ENCODE measurements around the gene RPUSD4. TPM values are rescaled to one million over a fixed set of nuclear protein-coding genes. Genes with fewer than 3 reads are reported as not detected.

Gene RPUSD4, protein sequence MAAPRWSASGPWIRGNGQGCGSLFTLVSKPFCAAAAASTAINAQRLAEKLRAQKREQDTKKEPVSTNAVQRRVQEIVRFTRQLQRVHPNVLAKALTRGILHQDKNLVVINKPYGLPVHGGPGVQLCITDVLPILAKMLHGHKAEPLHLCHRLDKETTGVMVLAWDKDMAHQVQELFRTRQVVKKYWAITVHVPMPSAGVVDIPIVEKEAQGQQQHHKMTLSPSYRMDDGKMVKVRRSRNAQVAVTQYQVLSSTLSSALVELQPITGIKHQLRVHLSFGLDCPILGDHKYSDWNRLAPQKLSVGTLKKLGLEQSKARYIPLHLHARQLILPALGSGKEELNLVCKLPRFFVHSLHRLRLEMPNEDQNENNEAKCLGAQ
- 36.2 and 36.8 TPM in 2 replicates for total RNA-seq

DNA sequence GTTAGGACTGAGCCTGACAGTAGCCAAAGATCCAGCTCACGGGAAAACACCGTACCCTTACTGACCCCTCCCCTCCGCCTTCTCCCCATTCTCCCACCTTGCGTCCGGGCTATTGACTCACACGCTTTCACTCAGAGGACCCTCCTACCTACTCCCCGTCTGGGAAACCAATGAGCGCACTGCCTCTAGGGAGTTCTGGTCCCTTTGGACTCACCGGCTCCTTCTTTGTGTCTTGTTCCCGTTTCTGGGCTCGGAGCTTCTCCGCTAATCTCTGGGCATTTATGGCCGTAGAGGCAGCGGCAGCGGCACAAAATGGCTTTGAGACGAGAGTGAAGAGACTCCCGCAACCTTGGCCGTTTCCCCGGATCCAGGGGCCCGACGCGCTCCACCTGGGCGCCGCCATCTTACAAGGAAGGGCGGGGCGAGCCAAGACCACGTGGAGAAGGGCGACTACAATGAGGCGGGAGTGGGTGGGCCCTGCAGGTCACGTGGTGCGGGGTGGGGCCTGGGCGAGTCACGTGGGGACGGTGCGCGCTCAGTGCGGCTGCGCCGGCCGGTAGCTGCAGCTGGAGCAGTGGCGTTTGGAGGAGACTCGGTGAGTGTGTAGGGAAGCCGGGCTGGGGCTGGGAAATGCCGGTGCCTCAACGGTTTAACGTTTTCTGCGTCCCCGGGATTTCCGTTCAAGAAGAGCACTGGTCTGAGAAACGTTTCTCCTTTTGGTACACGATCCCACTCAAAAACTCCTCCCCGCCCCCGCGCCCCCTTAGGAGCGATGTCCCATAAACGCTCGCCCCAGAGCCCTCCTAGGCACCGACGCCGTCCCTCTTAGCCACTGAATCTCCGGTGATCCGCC lies at the start of gene RPUSD4, which contains the start of gene FAM118B:
TSS of gene RPUSD4 (minus strand) at position 415 of the 853 bp plus-strand sequence. CDS start at position 403, 12 bp downstream.
TSS of gene FAM118B (plus strand) at position 547 of the 853 bp plus-strand sequence. CDS start 23,220 bp downstream, outside the sequence.
- peak within 1 kb of the TSS; percentile 99 for H2AFZ ChIP-seq (ENCODE audit: low read length)
- H3K4me2 ChIP-seq (ENCODE audit: insufficient read depth, low read length), result peak within 1 kb of the TSS; percentile 97
- H3K79me2 ChIP-seq (ENCODE audit: insufficient read depth, low read length), result peaks cover 54% of the 10 kb centered on the region
- H3K27me3 ChIP-seq (ENCODE audit: insufficient read depth, low read length), result no peaks in the 10 kb centered on the region
- H3K4me3 ChIP-seq (ENCODE audit: insufficient read depth, low read length), result peak within 1 kb of the TSS; percentile 93
- H4K20me1 ChIP-seq (ENCODE audit: insufficient read depth, low read length), result peaks cover 21% of the 10 kb centered on the region
- DNase-seq (ENCODE audit: insufficient read length, low spot score, missing footprints), result peak; percentile 99
- no peaks in the 10 kb centered on the region for H3K9me3 ChIP-seq (ENCODE audit: low read depth, low read length)
- peak within 1 kb of the TSS; percentile 71 for H3K27ac ChIP-seq (ENCODE audit: low read depth, low read length)
- TF ChIP-seq, protein P1, sequence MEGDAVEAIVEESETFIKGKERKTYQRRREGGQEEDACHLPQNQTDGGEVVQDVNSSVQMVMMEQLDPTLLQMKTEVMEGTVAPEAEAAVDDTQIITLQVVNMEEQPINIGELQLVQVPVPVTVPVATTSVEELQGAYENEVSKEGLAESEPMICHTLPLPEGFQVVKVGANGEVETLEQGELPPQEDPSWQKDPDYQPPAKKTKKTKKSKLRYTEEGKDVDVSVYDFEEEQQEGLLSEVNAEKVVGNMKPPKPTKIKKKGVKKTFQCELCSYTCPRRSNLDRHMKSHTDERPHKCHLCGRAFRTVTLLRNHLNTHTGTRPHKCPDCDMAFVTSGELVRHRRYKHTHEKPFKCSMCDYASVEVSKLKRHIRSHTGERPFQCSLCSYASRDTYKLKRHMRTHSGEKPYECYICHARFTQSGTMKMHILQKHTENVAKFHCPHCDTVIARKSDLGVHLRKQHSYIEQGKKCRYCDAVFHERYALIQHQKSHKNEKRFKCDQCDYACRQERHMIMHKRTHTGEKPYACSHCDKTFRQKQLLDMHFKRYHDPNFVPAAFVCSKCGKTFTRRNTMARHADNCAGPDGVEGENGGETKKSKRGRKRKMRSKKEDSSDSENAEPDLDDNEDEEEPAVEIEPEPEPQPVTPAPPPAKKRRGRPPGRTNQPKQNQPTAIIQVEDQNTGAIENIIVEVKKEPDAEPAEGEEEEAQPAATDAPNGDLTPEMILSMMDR (IDR thresholded peaks at IDR 0.05; ENCODE audit: extremely low read depth, low read depth, low read length), result no peak
- peaks cover 14% of the 10 kb centered on the region for H3K36me3 ChIP-seq (ENCODE audit: insufficient read depth, low read length)
- peaks cover 14% of the 10 kb centered on the region for H3K4me1 ChIP-seq (ENCODE audit: insufficient read depth, low read length)

DNA sequence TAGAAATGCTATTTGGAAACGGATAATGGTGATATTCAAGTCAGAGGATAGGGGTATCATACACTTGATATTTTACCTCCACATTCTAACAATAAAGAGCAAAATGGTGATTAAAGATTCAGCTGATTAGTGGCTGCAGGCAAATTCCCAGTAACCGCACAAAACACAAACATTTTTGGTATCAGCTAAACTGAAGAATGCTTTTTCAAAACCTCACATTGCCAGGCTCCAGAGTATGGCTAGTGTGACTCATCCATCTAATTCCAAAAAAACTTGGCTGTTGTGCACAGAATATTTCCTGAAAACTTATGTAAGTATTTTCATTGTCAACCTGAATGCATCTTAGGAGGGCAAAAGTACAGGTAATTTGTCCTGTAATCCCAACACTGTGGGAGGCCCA lies 46.3 kb upstream of the RPUSD4 start:
- peaks cover 6% of the 10 kb centered on the region for H4K20me1 ChIP-seq (ENCODE audit: insufficient read depth, low read length)
- TF ChIP-seq, protein P1 (IDR thresholded peaks at IDR 0.05; ENCODE audit: extremely low read depth, low read depth, low read length), result no peak
- H3K79me2 ChIP-seq (ENCODE audit: insufficient read depth, low read length), result no peaks in the 10 kb centered on the region
- no peaks in the 10 kb centered on the region for H3K27me3 ChIP-seq (ENCODE audit: insufficient read depth, low read length)
- H3K36me3 ChIP-seq (ENCODE audit: insufficient read depth, low read length), result peaks cover 29% of the 10 kb centered on the region
- H3K27ac ChIP-seq (ENCODE audit: low read depth, low read length), result no peak overlapping the region
- H3K4me1 ChIP-seq (ENCODE audit: insufficient read depth, low read length), result peaks cover 11% of the 10 kb centered on the region
- DNase-seq (ENCODE audit: insufficient read length, low spot score, missing footprints), result peak; percentile 92
- H3K4me2 ChIP-seq (ENCODE audit: insufficient read depth, low read length), result no peak overlapping the region
- H2AFZ ChIP-seq (ENCODE audit: low read length), result no peak overlapping the region
- no peaks in the 10 kb centered on the region for H3K9me3 ChIP-seq (ENCODE audit: low read depth, low read length)
- H3K4me3 ChIP-seq (ENCODE audit: insufficient read depth, low read length), result no peak overlapping the region

DNA sequence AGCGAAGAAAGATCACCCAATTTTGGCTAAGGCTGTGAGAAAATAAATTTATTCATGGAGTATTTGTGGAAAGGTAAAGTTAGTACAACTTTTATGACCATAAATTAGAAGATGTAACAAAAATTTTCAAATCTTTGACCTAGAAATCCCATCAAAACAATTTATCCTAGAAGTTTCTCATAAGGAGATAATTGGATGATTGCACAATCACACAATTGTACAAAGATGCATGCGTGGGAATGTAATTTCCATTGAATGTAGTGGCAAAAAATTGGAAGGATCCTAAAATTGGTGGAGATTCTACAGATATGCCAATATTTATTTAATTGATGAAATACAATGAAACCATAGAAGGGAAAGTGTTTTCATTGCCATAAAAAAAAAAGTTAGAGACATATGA lies 45.7 kb upstream of the RPUSD4 start:
- no peaks in the 10 kb centered on the region for H3K79me2 ChIP-seq (ENCODE audit: insufficient read depth, low read length)
- no peak overlapping the region for H2AFZ ChIP-seq (ENCODE audit: low read length)
- H3K9me3 ChIP-seq (ENCODE audit: low read depth, low read length), result no peaks in the 10 kb centered on the region
- TF ChIP-seq, protein P1 (IDR thresholded peaks at IDR 0.05; ENCODE audit: extremely low read depth, low read depth, low read length), result no peak
- H4K20me1 ChIP-seq (ENCODE audit: insufficient read depth, low read length), result peaks cover 6% of the 10 kb centered on the region
- DNase-seq (ENCODE audit: insufficient read length, low spot score, missing footprints), result no peak
- H3K27ac ChIP-seq (ENCODE audit: low read depth, low read length), result no peak overlapping the region
- H3K4me3 ChIP-seq (ENCODE audit: insufficient read depth, low read length), result no peak overlapping the region
- H3K4me1 ChIP-seq (ENCODE audit: insufficient read depth, low read length), result peaks cover 11% of the 10 kb centered on the region
- H3K27me3 ChIP-seq (ENCODE audit: insufficient read depth, low read length), result no peaks in the 10 kb centered on the region
- H3K4me2 ChIP-seq (ENCODE audit: insufficient read depth, low read length), result no peak overlapping the region
- peaks cover 23% of the 10 kb centered on the region for H3K36me3 ChIP-seq (ENCODE audit: insufficient read depth, low read length)
